ENCODE data around the gene TBC1D5.

TBC1D5 gene

GRCh38 chr3:17188378-17188777, 554.1 kb downstream of the TBC1D5 start:
- TF ChIP-seq, protein P1, sequence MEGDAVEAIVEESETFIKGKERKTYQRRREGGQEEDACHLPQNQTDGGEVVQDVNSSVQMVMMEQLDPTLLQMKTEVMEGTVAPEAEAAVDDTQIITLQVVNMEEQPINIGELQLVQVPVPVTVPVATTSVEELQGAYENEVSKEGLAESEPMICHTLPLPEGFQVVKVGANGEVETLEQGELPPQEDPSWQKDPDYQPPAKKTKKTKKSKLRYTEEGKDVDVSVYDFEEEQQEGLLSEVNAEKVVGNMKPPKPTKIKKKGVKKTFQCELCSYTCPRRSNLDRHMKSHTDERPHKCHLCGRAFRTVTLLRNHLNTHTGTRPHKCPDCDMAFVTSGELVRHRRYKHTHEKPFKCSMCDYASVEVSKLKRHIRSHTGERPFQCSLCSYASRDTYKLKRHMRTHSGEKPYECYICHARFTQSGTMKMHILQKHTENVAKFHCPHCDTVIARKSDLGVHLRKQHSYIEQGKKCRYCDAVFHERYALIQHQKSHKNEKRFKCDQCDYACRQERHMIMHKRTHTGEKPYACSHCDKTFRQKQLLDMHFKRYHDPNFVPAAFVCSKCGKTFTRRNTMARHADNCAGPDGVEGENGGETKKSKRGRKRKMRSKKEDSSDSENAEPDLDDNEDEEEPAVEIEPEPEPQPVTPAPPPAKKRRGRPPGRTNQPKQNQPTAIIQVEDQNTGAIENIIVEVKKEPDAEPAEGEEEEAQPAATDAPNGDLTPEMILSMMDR (IDR thresholded peaks at IDR 0.05) = no peak

- TF ChIP-seq, protein P1 (IDR thresholded peaks at IDR 0.05) = no peak
Measured at GRCh38 chr3:17187589-17188184, 554.7 kb downstream of the TBC1D5 start.

GRCh38 chr3:17183951-17184550, 558.4 kb downstream of the TBC1D5 start:
- TF ChIP-seq, protein P1 (IDR thresholded peaks at IDR 0.05) = no peak

DNA sequence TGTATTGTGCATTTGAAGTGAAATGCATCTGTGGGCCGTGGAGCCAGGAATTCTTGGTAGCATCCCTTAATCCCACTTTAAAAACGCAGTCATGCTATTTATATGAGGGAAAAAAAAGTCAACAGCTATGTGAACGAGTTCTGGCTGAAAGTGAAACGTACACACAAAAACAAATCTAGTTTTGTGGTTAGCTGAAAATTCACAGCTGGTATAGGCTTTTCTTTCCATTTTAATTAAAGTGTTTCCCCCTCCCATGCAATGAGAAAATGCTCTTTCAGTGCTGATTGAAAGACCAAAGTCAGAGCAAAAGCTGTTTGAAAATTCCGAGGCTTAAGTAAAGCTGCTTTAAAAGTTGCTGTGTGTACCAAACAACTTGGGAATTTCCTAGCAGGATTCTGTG, 560.3 kb downstream of the TBC1D5 start:
- TF ChIP-seq, protein P1 (IDR thresholded peaks at IDR 0.05) = no peak

DNA sequence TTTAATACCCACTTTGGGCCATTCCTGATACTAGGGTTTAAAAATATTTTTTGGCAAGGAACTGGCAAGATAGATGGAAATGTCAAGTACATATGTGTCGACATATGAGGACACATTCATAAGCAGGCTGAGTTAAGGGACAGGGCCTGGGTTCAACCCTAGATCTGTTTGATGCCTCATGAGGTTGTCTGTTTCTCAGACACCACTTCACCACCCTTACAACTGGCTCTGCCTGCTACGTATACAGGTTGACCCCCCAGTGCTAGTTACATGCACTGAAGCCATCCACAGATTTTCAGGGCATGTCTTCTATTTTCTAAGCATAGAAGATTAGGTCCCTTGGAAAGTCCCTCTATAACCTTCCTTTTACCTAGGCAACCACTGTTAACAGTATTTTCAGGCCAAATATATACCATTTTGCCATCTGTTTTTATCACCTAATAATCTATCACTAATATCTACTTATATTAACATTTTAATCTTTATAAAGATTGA, 561.0 kb downstream of the TBC1D5 start:
- TF ChIP-seq, protein P1 (IDR thresholded peaks at IDR 0.05) = no peak

DNA sequence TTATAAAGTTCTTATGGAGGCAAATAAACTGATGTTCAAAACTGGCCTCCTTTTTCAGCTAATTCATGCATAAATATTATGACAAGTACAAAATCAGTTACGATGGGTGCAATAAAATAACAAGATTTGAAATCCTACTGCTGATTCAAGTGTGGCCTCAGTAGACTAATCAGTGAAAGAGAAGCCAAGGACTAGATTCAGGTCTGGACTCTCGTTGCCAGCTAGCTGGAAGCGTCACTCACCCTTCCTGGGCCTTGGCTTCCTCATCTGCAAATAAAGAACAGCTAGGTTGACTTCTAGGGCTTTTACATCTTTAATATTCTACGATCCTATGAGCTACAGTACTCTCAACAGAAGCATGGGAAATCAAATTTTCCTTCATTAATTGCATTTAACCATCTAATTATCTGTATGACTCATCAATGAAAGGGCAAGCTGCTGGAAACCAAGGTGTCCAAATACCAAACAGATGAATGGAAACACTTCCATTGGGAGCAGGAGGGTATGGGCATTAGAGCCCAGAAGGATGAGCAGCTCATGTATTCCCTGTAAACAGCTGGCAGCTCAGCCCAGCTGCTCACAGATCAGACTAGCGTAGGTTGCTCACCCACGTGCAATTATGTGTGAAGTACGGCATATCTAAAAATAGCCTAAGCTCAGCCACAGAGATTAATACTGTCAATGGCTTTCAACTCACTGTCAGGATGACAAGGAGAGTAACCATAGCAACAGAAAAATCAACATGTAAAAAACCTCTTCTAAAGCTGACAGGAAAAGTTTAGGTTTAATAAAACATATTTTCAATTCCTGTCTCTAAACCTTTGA, 562.8 kb downstream of the TBC1D5 start:
- TF ChIP-seq, protein P1 (IDR thresholded peaks at IDR 0.05) = no peak

DNA sequence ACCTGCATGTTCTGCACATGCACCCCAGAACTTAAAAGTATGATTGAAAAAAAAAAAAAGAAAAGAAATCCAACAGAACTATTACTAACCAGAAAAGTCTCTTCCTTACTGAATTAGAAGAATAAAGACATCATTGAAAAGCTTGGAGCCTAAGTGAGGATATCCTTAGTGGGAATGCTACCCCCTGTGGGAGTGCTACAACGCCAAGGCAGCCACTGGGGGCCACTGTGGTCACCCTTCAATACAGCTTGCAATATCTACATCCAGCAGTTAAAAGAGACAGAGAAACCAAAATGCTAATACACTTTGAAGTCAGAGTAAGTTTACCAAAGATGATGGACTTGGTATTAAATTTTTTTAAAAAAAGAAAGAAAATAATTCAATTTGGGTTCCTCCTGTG, 565.7 kb downstream of the TBC1D5 start:
- TF ChIP-seq, protein P1 (IDR thresholded peaks at IDR 0.05) = no peak

All from LNCAP (cell line).